ENCODE results near the gene CYP39A1.
"Not testable (repeated sequence)": the region's sequence is repeated elsewhere in the genome, so short reads cannot be mapped to it uniquely, and the experiment has no call there.

CYP39A1 gene

DNA sequence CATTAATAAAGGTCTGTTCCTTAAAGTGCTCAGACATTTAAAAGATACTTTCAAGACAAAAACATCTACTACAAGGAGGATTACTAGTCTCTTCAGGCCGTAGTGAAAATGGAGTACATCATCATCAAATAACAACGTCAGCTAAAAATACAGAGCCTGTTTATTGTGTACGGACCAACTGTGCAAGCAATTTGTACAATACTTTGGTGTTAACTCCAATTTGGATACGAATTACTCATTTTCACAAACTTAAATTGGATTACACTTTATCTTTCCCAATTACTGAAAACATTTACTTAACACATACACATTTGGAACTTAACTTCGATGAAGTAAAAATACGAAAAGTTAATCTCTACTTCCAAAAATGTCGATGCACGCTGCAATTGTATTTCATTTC is 802 bp downstream of the CYP39A1 start:
- Histone ChIP-seq H3K9me3 (ENCODE audit: control insufficient read depth, insufficient read depth, low read length) (no peaks in the 10 kb centered on the region), H3K36me3 (ENCODE audit: control insufficient read depth, low read length) (peaks cover 45% of the 10 kb centered on the region), H3K27me3 (ENCODE audit: control insufficient read depth, low read length) (no peaks in the 10 kb centered on the region), H3K79me2 (ENCODE audit: control insufficient read depth, low read length) (peaks cover 81% of the 10 kb centered on the region), H3K9me2 (replicated peaks; ENCODE audit: control insufficient read depth, low read length) (no peaks in the 10 kb centered on the region), H3F3A (ENCODE audit: control insufficient read depth, insufficient read depth) (peaks cover 3% of the 10 kb centered on the region), H3K4me2 (ENCODE audit: low read length) (peak overlapping the region; percentile 83), H3K4me1 (ENCODE audit: control insufficient read depth, low read length) (peaks cover 46% of the 10 kb centered on the region), H4K20me1 (ENCODE audit: control insufficient read depth, insufficient read depth, low read depth, low read length) (no peaks in the 10 kb centered on the region), H3K4me3 (ENCODE audit: low read length) (peak overlapping the region; percentile 88), H3K27ac (ENCODE audit: low read depth, low read length) (peak overlapping the region; percentile 76)
- no peak for TF ChIP-seq EZH2phosphoT487 (IDR thresholded peaks at IDR 0.05; ENCODE audit: borderline replicate concordance, low read length)
- TF ChIP-seq, protein P1, sequence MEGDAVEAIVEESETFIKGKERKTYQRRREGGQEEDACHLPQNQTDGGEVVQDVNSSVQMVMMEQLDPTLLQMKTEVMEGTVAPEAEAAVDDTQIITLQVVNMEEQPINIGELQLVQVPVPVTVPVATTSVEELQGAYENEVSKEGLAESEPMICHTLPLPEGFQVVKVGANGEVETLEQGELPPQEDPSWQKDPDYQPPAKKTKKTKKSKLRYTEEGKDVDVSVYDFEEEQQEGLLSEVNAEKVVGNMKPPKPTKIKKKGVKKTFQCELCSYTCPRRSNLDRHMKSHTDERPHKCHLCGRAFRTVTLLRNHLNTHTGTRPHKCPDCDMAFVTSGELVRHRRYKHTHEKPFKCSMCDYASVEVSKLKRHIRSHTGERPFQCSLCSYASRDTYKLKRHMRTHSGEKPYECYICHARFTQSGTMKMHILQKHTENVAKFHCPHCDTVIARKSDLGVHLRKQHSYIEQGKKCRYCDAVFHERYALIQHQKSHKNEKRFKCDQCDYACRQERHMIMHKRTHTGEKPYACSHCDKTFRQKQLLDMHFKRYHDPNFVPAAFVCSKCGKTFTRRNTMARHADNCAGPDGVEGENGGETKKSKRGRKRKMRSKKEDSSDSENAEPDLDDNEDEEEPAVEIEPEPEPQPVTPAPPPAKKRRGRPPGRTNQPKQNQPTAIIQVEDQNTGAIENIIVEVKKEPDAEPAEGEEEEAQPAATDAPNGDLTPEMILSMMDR (IDR thresholded peaks at IDR 0.05; ENCODE audit: low read depth, low read length, poor library complexity, severe bottlenecking): no peak

DNA sequence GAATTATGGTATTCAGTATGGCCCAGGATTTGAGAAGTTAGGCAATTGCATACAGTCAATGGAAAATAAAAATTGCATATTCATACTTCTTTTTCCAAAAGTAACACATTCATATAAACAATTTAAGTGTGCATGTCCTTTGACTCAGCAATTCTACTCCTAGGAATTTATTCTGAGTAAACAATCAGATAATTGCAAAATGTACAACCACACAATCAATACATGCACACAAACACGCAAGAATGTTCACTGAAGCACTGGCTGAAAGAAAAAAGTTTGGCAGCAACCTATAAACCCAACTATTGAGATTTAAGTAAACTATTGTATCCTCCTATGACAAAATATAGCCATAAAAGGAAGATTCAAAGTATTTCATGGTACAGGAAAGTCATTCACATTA is 1.6 kb downstream of the CYP39A1 start:
- Histone ChIP-seq H3K4me3 (ENCODE audit: low read length) (peak overlapping the region; percentile 88), H3K27ac (ENCODE audit: low read depth, low read length) (peak overlapping the region; percentile 76), H3K4me1 (ENCODE audit: control insufficient read depth, low read length) (peaks cover 54% of the 10 kb centered on the region), H3K79me2 (ENCODE audit: control insufficient read depth, low read length) (peaks cover 89% of the 10 kb centered on the region), H3K4me2 (ENCODE audit: low read length) (peak overlapping the region; percentile 83), H4K20me1 (ENCODE audit: control insufficient read depth, insufficient read depth, low read depth, low read length) (no peaks in the 10 kb centered on the region), H3K9me3 (ENCODE audit: control insufficient read depth, insufficient read depth, low read length) (no peaks in the 10 kb centered on the region), H3F3A (ENCODE audit: control insufficient read depth, insufficient read depth) (peaks cover 3% of the 10 kb centered on the region), H3K27me3 (ENCODE audit: control insufficient read depth, low read length) (no peaks in the 10 kb centered on the region), H3K36me3 (ENCODE audit: control insufficient read depth, low read length) (peaks cover 46% of the 10 kb centered on the region), H3K9me2 (replicated peaks; ENCODE audit: control insufficient read depth, low read length) (no peaks in the 10 kb centered on the region)
- TF ChIP-seq, protein P1 (IDR thresholded peaks at IDR 0.05; ENCODE audit: low read depth, low read length, poor library complexity, severe bottlenecking): no peak
- TF ChIP-seq EZH2phosphoT487 (IDR thresholded peaks at IDR 0.05; ENCODE audit: borderline replicate concordance, low read length): no peak

DNA sequence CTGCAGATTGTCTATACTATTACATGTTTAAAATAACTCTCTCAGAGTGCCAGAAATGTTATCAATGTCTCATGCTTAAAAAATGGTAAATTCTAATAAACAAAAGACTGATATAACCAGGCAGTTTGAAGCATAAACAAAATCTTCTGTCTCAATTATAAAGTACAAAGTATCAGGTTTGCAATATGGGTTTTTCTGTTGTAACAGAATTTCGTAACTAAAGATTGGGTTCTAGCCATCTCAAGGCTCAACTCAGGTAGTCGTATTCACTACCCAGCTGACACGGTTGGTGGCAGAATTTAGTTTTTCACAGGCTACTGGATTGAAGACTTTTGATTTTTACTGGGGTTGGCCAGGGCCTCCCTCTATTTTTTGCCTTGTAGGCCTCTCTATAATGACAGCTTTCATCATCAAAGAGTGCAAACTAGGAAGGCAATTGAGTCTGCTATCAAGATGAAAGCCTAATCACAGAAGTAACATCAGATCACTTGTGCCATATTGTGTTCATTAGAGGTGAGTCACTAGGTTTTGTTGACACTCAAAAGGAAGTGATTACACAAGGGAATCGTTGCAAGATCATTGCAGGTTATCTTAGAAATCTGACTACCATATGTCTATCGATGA is 3.6 kb downstream of the CYP39A1 start:
- H3K79me2 ChIP-seq (ENCODE audit: control insufficient read depth, low read length): peaks cover 91% of the 10 kb centered on the region
- no peaks in the 10 kb centered on the region for H3K9me3 ChIP-seq (ENCODE audit: control insufficient read depth, insufficient read depth, low read length)
- TF ChIP-seq EZH2phosphoT487 (IDR thresholded peaks at IDR 0.05; ENCODE audit: borderline replicate concordance, low read length): no peak
- TF ChIP-seq, protein P1 (IDR thresholded peaks at IDR 0.05; ENCODE audit: low read depth, low read length, poor library complexity, severe bottlenecking): no peak
- no peaks in the 10 kb centered on the region for H3K27me3 ChIP-seq (ENCODE audit: control insufficient read depth, low read length)
- H3K4me2 ChIP-seq (ENCODE audit: low read length): peak overlapping the region; percentile 94
- peak overlapping the region; percentile 76 for H3K27ac ChIP-seq (ENCODE audit: low read depth, low read length)
- peak overlapping the region; percentile 79 for H3K4me3 ChIP-seq (ENCODE audit: low read length)
- H3F3A ChIP-seq (ENCODE audit: control insufficient read depth, insufficient read depth): peaks cover 4% of the 10 kb centered on the region
- no peaks in the 10 kb centered on the region for H4K20me1 ChIP-seq (ENCODE audit: control insufficient read depth, insufficient read depth, low read depth, low read length)
- no peaks in the 10 kb centered on the region for H3K9me2 ChIP-seq (replicated peaks; ENCODE audit: control insufficient read depth, low read length)
- peaks cover 57% of the 10 kb centered on the region for H3K4me1 ChIP-seq (ENCODE audit: control insufficient read depth, low read length)
- H3K36me3 ChIP-seq (ENCODE audit: control insufficient read depth, low read length): peaks cover 43% of the 10 kb centered on the region

DNA sequence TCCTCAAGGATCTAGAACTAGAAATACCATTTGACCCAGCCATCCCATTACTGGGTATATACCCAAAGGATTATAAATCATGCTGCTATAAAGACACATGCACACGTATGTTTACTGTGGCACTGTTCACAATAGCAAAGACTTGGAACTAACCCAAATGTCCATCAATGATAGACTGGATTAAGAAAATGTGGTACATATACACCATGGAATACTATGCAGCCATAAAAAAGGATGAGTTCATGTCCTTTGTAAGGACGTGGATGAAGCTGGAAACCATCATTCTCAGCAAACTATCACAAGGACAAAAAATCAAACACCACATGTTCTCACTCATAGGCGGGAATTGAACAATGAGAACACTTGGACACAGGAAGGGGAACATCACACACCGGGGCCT is 4.5 kb downstream of the CYP39A1 start:
- not testable (repeated sequence) for H3K27me3 ChIP-seq (ENCODE audit: control insufficient read depth, low read length); H3K9me3 ChIP-seq (ENCODE audit: control insufficient read depth, insufficient read depth, low read length); H3K27ac ChIP-seq (ENCODE audit: low read depth, low read length); H4K20me1 ChIP-seq (ENCODE audit: control insufficient read depth, insufficient read depth, low read depth, low read length); H3K4me2 ChIP-seq (ENCODE audit: low read length); H3F3A ChIP-seq (ENCODE audit: control insufficient read depth, insufficient read depth); H3K4me3 ChIP-seq (ENCODE audit: low read length); H3K9me2 ChIP-seq (replicated peaks; ENCODE audit: control insufficient read depth, low read length)
- H3K79me2 ChIP-seq (ENCODE audit: control insufficient read depth, low read length): peaks cover 86% of the 10 kb centered on the region
- H3K4me1 ChIP-seq (ENCODE audit: control insufficient read depth, low read length): peaks cover 63% of the 10 kb centered on the region
- H3K36me3 ChIP-seq (ENCODE audit: control insufficient read depth, low read length): peaks cover 43% of the 10 kb centered on the region

All from DOHH2 (cell line).